Activated naive CD8-positive, alpha-beta T cell (primary cell): ENCODE data around the gene FCHSD2.
A peak's percentile ranks its signal among the peaks of the same experiment; 100 is the strongest.
"Not testable (repeated sequence)": the region's sequence is repeated elsewhere in the genome, so short reads cannot be mapped to it uniquely, and the experiment has no call there.

ENCODE experiments used
- H3K27ac Mint-ChIP-seq: one replicate; pipeline ENCODE4 v1.8.0; 2021; ENCODE audit warnings: mixed read lengths
- H3K27me3 Mint-ChIP-seq: one replicate; pipeline ENCODE4 v1.8.0; 2021; ENCODE audit warnings: mixed read lengths
- H3K36me3 Mint-ChIP-seq: one replicate; pipeline ENCODE4 v1.8.0; 2021; ENCODE audit warnings: mixed read lengths
- H3K4me1 Mint-ChIP-seq: one replicate; pipeline ENCODE4 v1.8.0; 2021; ENCODE audit warnings: low read depth, mixed read lengths
- H3K4me3 Mint-ChIP-seq: one replicate; pipeline ENCODE4 v1.8.0; 2021; ENCODE audit warnings: mild to moderate bottlenecking, mixed read lengths
- H3K9me3 Mint-ChIP-seq: one replicate; pipeline ENCODE4 v1.8.0; 2021; ENCODE audit warnings: low read depth, mixed read lengths

Gene FCHSD2

GRCh38 chr11:72859126-72859525 lies 283.0 kb downstream of the FCHSD2 start:
- H3K36me3 Mint-ChIP-seq, result peaks cover 14% of the 10 kb centered on the region
- no peaks in the 10 kb centered on the region for H3K9me3 Mint-ChIP-seq
- H3K4me3 Mint-ChIP-seq, result no peak overlapping the region
- no peaks in the 10 kb centered on the region for H3K4me1 Mint-ChIP-seq
- H3K27me3 Mint-ChIP-seq, result no peaks in the 10 kb centered on the region
- no peak overlapping the region for H3K27ac Mint-ChIP-seq

GRCh38 chr11:72858267-72858666 lies 283.9 kb downstream of the FCHSD2 start:
- H3K4me3 Mint-ChIP-seq, H3K9me3 Mint-ChIP-seq, H3K4me1 Mint-ChIP-seq, H3K27ac Mint-ChIP-seq, H3K27me3 Mint-ChIP-seq: not testable (repeated sequence)
- peaks cover 14% of the 10 kb centered on the region for H3K36me3 Mint-ChIP-seq

GRCh38 chr11:72856551-72857345 lies 285.4 kb downstream of the FCHSD2 start:
- peaks cover 14% of the 10 kb centered on the region for H3K36me3 Mint-ChIP-seq
- no peak overlapping the region for H3K4me3 Mint-ChIP-seq
- H3K4me1 Mint-ChIP-seq, result no peaks in the 10 kb centered on the region
- no peaks in the 10 kb centered on the region for H3K9me3 Mint-ChIP-seq
- no peak overlapping the region for H3K27ac Mint-ChIP-seq
- H3K27me3 Mint-ChIP-seq, result no peaks in the 10 kb centered on the region

GRCh38 chr11:72856065-72856464 lies 286.1 kb downstream of the FCHSD2 start:
- Mint-ChIP-seq H3K27ac (no peak overlapping the region), H3K9me3 (no peaks in the 10 kb centered on the region), H3K27me3 (no peaks in the 10 kb centered on the region), H3K4me3 (no peak overlapping the region), H3K4me1 (no peaks in the 10 kb centered on the region), H3K36me3 (peaks cover 14% of the 10 kb centered on the region)

GRCh38 chr11:72851726-72852125 lies 290.4 kb downstream of the FCHSD2 start:
- Mint-ChIP-seq H3K27me3 (no peaks in the 10 kb centered on the region), H3K9me3 (no peaks in the 10 kb centered on the region), H3K27ac (no peak overlapping the region), H3K4me3 (no peak overlapping the region), H3K4me1 (peaks cover 8% of the 10 kb centered on the region), H3K36me3 (no peaks in the 10 kb centered on the region)

- Mint-ChIP-seq H3K4me3 (no peak overlapping the region), H3K27ac (no peak overlapping the region), H3K27me3 (no peaks in the 10 kb centered on the region), H3K4me1 (peaks cover 8% of the 10 kb centered on the region), H3K9me3 (no peaks in the 10 kb centered on the region), H3K36me3 (no peaks in the 10 kb centered on the region)
Observed at GRCh38 chr11:72850832-72851231, 291.3 kb downstream of the FCHSD2 start.

GRCh38 chr11:72848846-72849466 lies 293.2 kb downstream of the FCHSD2 start:
- no peaks in the 10 kb centered on the region for H3K27me3 Mint-ChIP-seq
- H3K4me1 Mint-ChIP-seq, result peaks cover 8% of the 10 kb centered on the region
- H3K4me3 Mint-ChIP-seq, result no peak overlapping the region
- no peaks in the 10 kb centered on the region for H3K9me3 Mint-ChIP-seq
- peaks cover 3% of the 10 kb centered on the region for H3K36me3 Mint-ChIP-seq
- no peak overlapping the region for H3K27ac Mint-ChIP-seq

GRCh38 chr11:72844356-72844755 lies 297.8 kb downstream of the FCHSD2 start:
- Mint-ChIP-seq H3K4me1 (peaks cover 5% of the 10 kb centered on the region), H3K27me3 (no peaks in the 10 kb centered on the region), H3K36me3 (peaks cover 7% of the 10 kb centered on the region), H3K27ac (no peak overlapping the region), H3K9me3 (no peaks in the 10 kb centered on the region), H3K4me3 (no peak overlapping the region)

- H3K36me3 Mint-ChIP-seq, result peaks cover 7% of the 10 kb centered on the region
- no peaks in the 10 kb centered on the region for H3K9me3 Mint-ChIP-seq
- H3K27ac Mint-ChIP-seq, result peak overlapping the region; percentile 34
- H3K4me1 Mint-ChIP-seq, result no peaks in the 10 kb centered on the region
- no peaks in the 10 kb centered on the region for H3K27me3 Mint-ChIP-seq
- no peak overlapping the region for H3K4me3 Mint-ChIP-seq
Observed at GRCh38 chr11:72842653-72843330, 299.3 kb downstream of the FCHSD2 start.

GRCh38 chr11:72842126-72842525 lies 300.0 kb downstream of the FCHSD2 start:
- Mint-ChIP-seq H3K9me3 (no peaks in the 10 kb centered on the region), H3K4me1 (no peaks in the 10 kb centered on the region), H3K4me3 (no peak overlapping the region), H3K27me3 (no peaks in the 10 kb centered on the region), H3K27ac (no peak overlapping the region), H3K36me3 (peaks cover 7% of the 10 kb centered on the region)

GRCh38 chr11:72841397-72841796 lies 300.7 kb downstream of the FCHSD2 start:
- H3K4me3 Mint-ChIP-seq, result no peak overlapping the region
- H3K27ac Mint-ChIP-seq, result no peak overlapping the region
- H3K27me3 Mint-ChIP-seq, result no peaks in the 10 kb centered on the region
- no peaks in the 10 kb centered on the region for H3K4me1 Mint-ChIP-seq
- peaks cover 7% of the 10 kb centered on the region for H3K36me3 Mint-ChIP-seq
- H3K9me3 Mint-ChIP-seq, result no peaks in the 10 kb centered on the region

GRCh38 chr11:72840780-72841179 lies 301.3 kb downstream of the FCHSD2 start:
- H3K27ac Mint-ChIP-seq, result no peak overlapping the region
- H3K36me3 Mint-ChIP-seq, result peaks cover 7% of the 10 kb centered on the region
- H3K27me3 Mint-ChIP-seq, result no peaks in the 10 kb centered on the region
- no peaks in the 10 kb centered on the region for H3K4me1 Mint-ChIP-seq
- H3K9me3 Mint-ChIP-seq, result no peaks in the 10 kb centered on the region
- H3K4me3 Mint-ChIP-seq, result no peak overlapping the region

- Mint-ChIP-seq H3K27ac (no peak overlapping the region), H3K36me3 (peaks cover 4% of the 10 kb centered on the region), H3K4me1 (no peaks in the 10 kb centered on the region), H3K27me3 (no peaks in the 10 kb centered on the region), H3K4me3 (no peak overlapping the region), H3K9me3 (no peaks in the 10 kb centered on the region)
Observed at GRCh38 chr11:72838691-72839305, 303.3 kb downstream of the FCHSD2 start.

- no peaks in the 10 kb centered on the region for H3K9me3 Mint-ChIP-seq
- no peak overlapping the region for H3K27ac Mint-ChIP-seq
- H3K4me3 Mint-ChIP-seq, result no peak overlapping the region
- peaks cover 2% of the 10 kb centered on the region for H3K4me1 Mint-ChIP-seq
- no peaks in the 10 kb centered on the region for H3K36me3 Mint-ChIP-seq
- H3K27me3 Mint-ChIP-seq, result no peaks in the 10 kb centered on the region
Observed at GRCh38 chr11:72836111-72836510, 306.0 kb downstream of the FCHSD2 start.

- no peaks in the 10 kb centered on the region for H3K9me3 Mint-ChIP-seq
- H3K27ac Mint-ChIP-seq, result peak overlapping the region; percentile 85
- no peaks in the 10 kb centered on the region for H3K36me3 Mint-ChIP-seq
- no peak overlapping the region for H3K4me3 Mint-ChIP-seq
- peaks cover 2% of the 10 kb centered on the region for H3K4me1 Mint-ChIP-seq
- no peaks in the 10 kb centered on the region for H3K27me3 Mint-ChIP-seq
Observed at GRCh38 chr11:72834905-72835304, 307.2 kb downstream of the FCHSD2 start.
